Osteoblast (primary cell): ENCODE data around the gene TESPA1. TPM values are rescaled to one million over a fixed set of nuclear protein-coding genes. Genes with fewer than 3 reads are reported as not detected.

Source experiments
- DNase-seq: peaks from one replicate; pipeline ENCODE4 v3.0.0; 2011; ENCODE audit warnings: low spot score, mixed read lengths; ENCODE audit not compliant: insufficient read length; ENCODE audit errors: missing footprints
- H2AFZ ChIP-seq: 2 replicates; pipeline ENCODE4 v1.6.0; 2011; ENCODE audit warnings: mild to moderate bottlenecking, low read length
- H3K27ac ChIP-seq: 2 replicates; pipeline ENCODE4 v1.5.1; 2011; ENCODE audit warnings: mild to moderate bottlenecking, low read depth, low read length, moderate library complexity
- H3K27me3 ChIP-seq: 2 replicates; pipeline ENCODE4 v1.6.0; 2012; ENCODE audit warnings: mild to moderate bottlenecking, control low read depth, inconsistent platforms, low read length, moderate library complexity; ENCODE audit not compliant: insufficient read depth
- H3K36me3 ChIP-seq: 2 replicates; pipeline ENCODE4 v1.5.1; 2011; ENCODE audit warnings: mild to moderate bottlenecking, low read length, control low read depth, moderate library complexity; ENCODE audit not compliant: insufficient read depth
- H3K4me1 ChIP-seq: 2 replicates; pipeline ENCODE4 v1.5.1; 2011; ENCODE audit warnings: mild to moderate bottlenecking, low read length, control low read depth, moderate library complexity; ENCODE audit not compliant: insufficient read depth
- H3K4me2 ChIP-seq: 2 replicates; pipeline ENCODE4 v1.6.0; 2011; ENCODE audit warnings: mild to moderate bottlenecking, low read length; ENCODE audit not compliant: insufficient read depth
- H3K4me3 ChIP-seq: fragments of 200-600 bp; sonication (generic); 3 replicates; pipeline ENCODE4 v1.5.1; 2012; ENCODE audit warnings: mild to moderate bottlenecking, low read length, inconsistent platforms; ENCODE audit not compliant: insufficient read depth
- H3K79me2 ChIP-seq: 2 replicates; pipeline ENCODE4 v1.6.0; 2012; ENCODE audit warnings: mild to moderate bottlenecking, low read length, control low read depth, inconsistent platforms; ENCODE audit not compliant: insufficient read depth
- H3K9me3 ChIP-seq: 2 replicates; pipeline ENCODE4 v1.5.1; 2011; ENCODE audit warnings: low read depth, low read length, control low read depth
- H4K20me1 ChIP-seq: 2 replicates; pipeline ENCODE4 v1.6.0; 2012; ENCODE audit warnings: mild to moderate bottlenecking, low read length, control low read depth; ENCODE audit not compliant: insufficient read depth
- CTCF ChIP-seq: IDR thresholded peaks from 2 replicates; pipeline ENCODE4 v1.5.1; 2011; ENCODE audit warnings: mild to moderate bottlenecking, low read depth, low read length, moderate library complexity; ENCODE audit errors: extremely low read depth
- total RNA-seq: library from RNA; depleted of rRNA; stranded (reverse); fragments of >200 nt; gene quantifications from 2 replicates; pipeline ENCODE4 v1.2.3, GENCODE V29; 2012

The TESPA1 gene
- total RNA-seq, 1 donor: not detected

GRCh38 chr12:54956322-54956721 is 28.2 kb downstream of the TESPA1 start:
- Histone ChIP-seq H3K4me3 (no peak overlapping the region), H3K4me1 (no peaks in the 10 kb centered on the region), H4K20me1 (no peaks in the 10 kb centered on the region), H2AFZ (no peak overlapping the region), H3K27me3 (peaks cover 10% of the 10 kb centered on the region), H3K9me3 (no peaks in the 10 kb centered on the region), H3K36me3 (no peaks in the 10 kb centered on the region), H3K4me2 (no peak overlapping the region), H3K79me2 (no peaks in the 10 kb centered on the region), H3K27ac (no peak overlapping the region)
- TF ChIP-seq CTCF: no peak
- DNase-seq: no peak

GRCh38 chr12:54954801-54955200 is 29.8 kb downstream of the TESPA1 start:
- Histone ChIP-seq H3K27ac (no peak overlapping the region), H3K4me1 (no peaks in the 10 kb centered on the region), H3K27me3 (peaks cover 10% of the 10 kb centered on the region), H4K20me1 (no peaks in the 10 kb centered on the region), H2AFZ (no peak overlapping the region), H3K4me3 (no peak overlapping the region), H3K4me2 (no peak overlapping the region), H3K79me2 (no peaks in the 10 kb centered on the region), H3K36me3 (no peaks in the 10 kb centered on the region), H3K9me3 (no peaks in the 10 kb centered on the region)
- DNase-seq: no peak
- no peak for TF ChIP-seq CTCF

GRCh38 chr12:54954228-54954627 is 30.3 kb downstream of the TESPA1 start:
- no peak overlapping the region for H3K27ac ChIP-seq
- no peaks in the 10 kb centered on the region for H4K20me1 ChIP-seq
- no peak overlapping the region for H3K4me2 ChIP-seq
- no peaks in the 10 kb centered on the region for H3K79me2 ChIP-seq
- no peaks in the 10 kb centered on the region for H3K4me1 ChIP-seq
- no peak for TF ChIP-seq CTCF
- H3K36me3 ChIP-seq: no peaks in the 10 kb centered on the region
- H3K4me3 ChIP-seq: no peak overlapping the region
- H2AFZ ChIP-seq: no peak overlapping the region
- peaks cover 6% of the 10 kb centered on the region for H3K27me3 ChIP-seq
- H3K9me3 ChIP-seq: no peaks in the 10 kb centered on the region
- DNase-seq: no peak

- Histone ChIP-seq H3K4me3 (no peak overlapping the region), H3K27ac (no peak overlapping the region), H3K4me2 (no peak overlapping the region), H3K36me3 (no peaks in the 10 kb centered on the region), H3K9me3 (no peaks in the 10 kb centered on the region), H4K20me1 (no peaks in the 10 kb centered on the region), H2AFZ (no peak overlapping the region), H3K79me2 (no peaks in the 10 kb centered on the region), H3K27me3 (no peaks in the 10 kb centered on the region), H3K4me1 (no peaks in the 10 kb centered on the region)
- peak; percentile 19 for DNase-seq
- TF ChIP-seq CTCF: no peak
Measured at GRCh38 chr12:54950071-54950727, 34.4 kb downstream of the TESPA1 start.
